GM23248 (cell line): ENCODE data around the gene A1BG. TPM values are rescaled to one million over a fixed set of nuclear protein-coding genes. Genes with fewer than 3 reads are reported as not detected.

Experiments used
- DNase-seq: peaks from one replicate; pipeline ENCODE4 v3.0.0-alpha.2; 2015
- H2AFZ ChIP-seq: fragments of 200-600 bp; sonication (generic); 2 replicates; pipeline ENCODE4 v1.6.1; 2016; ENCODE audit warnings: antibody characterized with exemption
- H3F3A ChIP-seq: fragments of 200-600 bp; sonication (generic); 2 replicates; pipeline ENCODE4 v1.6.1; 2016; ENCODE audit warnings: mild to moderate bottlenecking, antibody characterized with exemption, mixed run types; ENCODE audit not compliant: insufficient read depth
- H3K27ac ChIP-seq: fragments of 200-600 bp; sonication (generic); 2 replicates; pipeline ENCODE4 v1.5.1; 2016; ENCODE audit warnings: mild to moderate bottlenecking
- H3K27me3 ChIP-seq: fragments of 200-600 bp; sonication (generic); replicated peaks from 2 replicates; pipeline ENCODE4 v1.6.1; 2016; ENCODE audit warnings: mild to moderate bottlenecking; ENCODE audit not compliant: insufficient read depth
- H3K36me3 ChIP-seq: fragments of 200-600 bp; sonication (generic); 2 replicates; pipeline ENCODE4 v1.6.1; 2016; ENCODE audit warnings: low read depth, mild to moderate bottlenecking
- H3K4me1 ChIP-seq: fragments of 200-600 bp; sonication (generic); 2 replicates; pipeline ENCODE4 v1.6.1; 2016; ENCODE audit warnings: mild to moderate bottlenecking; ENCODE audit not compliant: insufficient read depth
- H3K4me2 ChIP-seq: fragments of 200-600 bp; sonication (generic); one replicate; pipeline ENCODE4 v1.6.1; 2016; ENCODE audit warnings: mild to moderate bottlenecking; ENCODE audit not compliant: unreplicated experiment
- H3K4me3 ChIP-seq: fragments of 200-600 bp; sonication (generic); 2 replicates; pipeline ENCODE4 v1.5.1; 2016; ENCODE audit warnings: mild to moderate bottlenecking
- H3K79me2 ChIP-seq: fragments of 200-600 bp; sonication (generic); 2 replicates; pipeline ENCODE4 v1.6.1; 2016; ENCODE audit warnings: mild to moderate bottlenecking; ENCODE audit not compliant: insufficient read depth
- H3K9ac ChIP-seq: fragments of 200-600 bp; sonication (generic); 2 replicates; pipeline ENCODE4 v1.6.1; 2016; ENCODE audit warnings: mild to moderate bottlenecking
- H3K9me2 ChIP-seq: fragments of 200-600 bp; sonication (generic); 2 replicates; pipeline ENCODE4 v1.6.1; 2016; ENCODE audit warnings: mixed run types, mild to moderate bottlenecking, moderate library complexity; ENCODE audit not compliant: insufficient read depth
- H3K9me3 ChIP-seq: fragments of 200-600 bp; sonication (generic); one replicate; pipeline ENCODE4 v1.6.1; 2017; ENCODE audit warnings: low read depth
- H4K20me1 ChIP-seq: fragments of 200-600 bp; sonication (generic); 2 replicates; pipeline ENCODE4 v1.6.0; 2016; ENCODE audit not compliant: insufficient read depth
- EZH2 ChIP-seq: fragments of 200-600 bp; sonication (generic); IDR thresholded peaks from 2 replicates; pipeline ENCODE4 v1.6.1; 2018; ENCODE audit warnings: antibody characterized with exemption, mild to moderate bottlenecking; ENCODE audit not compliant: insufficient read depth, poor library complexity, severe bottlenecking
- EZH2phosphoT487 ChIP-seq: fragments of 200-600 bp; sonication (generic); IDR thresholded peaks from 2 replicates; pipeline ENCODE4 v1.6.1; 2018; ENCODE audit warnings: antibody characterized with exemption, moderate library complexity, mild to moderate bottlenecking, low read depth; ENCODE audit not compliant: insufficient read depth
- WGBS, 2 experiments: methylation state at CpG; one replicate each; pipeline ENCODE4 v1.1.6; 2015 to 2017; ENCODE audit warnings: low lambda C conversion rate in 2 of 2, low coverage in 1 of 2; ENCODE audit errors: missing lambda C conversion rate in 2 of 2; 5-methylcytosine and 5-hydroxymethylcytosine counted together
- in situ Hi-C: fragments of 300-500 bp; cut with MboI; formaldehyde crosslinking; loops from 2 replicates; pipeline ENCODE4 v1.15.0; 2020
- polyA plus RNA-seq: library from polyadenylated mRNA; unstranded; fragments of >200 nt; fragmentation: Nextera tagmentation; extraction: Ambion mirVana; gene quantifications from 2 replicates; pipeline ENCODE4 v1.2.1, GENCODE V29; 2016
- total RNA-seq: library from RNA; depleted of rRNA; stranded (reverse); fragments of >200 nt; shearing (Covaris generic); gene quantifications from 2 replicates; pipeline ENCODE4 v1.2.3, GENCODE V29; 2014

Gene A1BG
- total and polyA plus RNA-seq, 2 experiments from 2014 or later, result 22.0 to 31.3 TPM

GRCh38 chr19:58325311-58326022 lies 27.8 kb downstream of the A1BG start:
- peak overlapping the region; percentile 97; the same call in 1 of the 2 replicates for H2AFZ ChIP-seq
- 69 to 71% methylated on average over 6 of the region's 6 CpGs for WGBS, 2 experiments
- peaks cover 11% of the 10 kb centered on the region; the same call in 1 of the 2 replicates for H3F3A ChIP-seq
- TF ChIP-seq EZH2 (no peak), EZH2phosphoT487 (no peak)
- H3K4me3 ChIP-seq, result peak overlapping the region; percentile 99
- H4K20me1 ChIP-seq, result no peaks in the 10 kb centered on the region
- H3K9me3 ChIP-seq, result no peaks in the 10 kb centered on the region
- peak overlapping the region; percentile 87 for H3K27ac ChIP-seq
- H3K9me2 ChIP-seq, result no peaks in the 10 kb centered on the region
- peak overlapping the region; percentile 90 for H3K4me2 ChIP-seq
- DNase-seq, result peak; percentile 65
- in situ Hi-C loops, result no loop called here
- H3K27me3 ChIP-seq, result no peaks in the 10 kb centered on the region
- 0 out of 2 replicates have a peak, but pooled peaks cover 3% of the 10 kb centered on the region for H3K36me3 ChIP-seq
- H3K4me1 ChIP-seq, result peaks cover 15% of the 10 kb centered on the region
- peak overlapping the region; percentile 93 for H3K9ac ChIP-seq
- H3K79me2 ChIP-seq, result peaks cover 55% of the 10 kb centered on the region

- Histone ChIP-seq H2AFZ (no peak overlapping the region), H3K4me1 (no peaks in the 10 kb centered on the region), H3K4me3 (no peak overlapping the region), H3K4me2 (no peak overlapping the region), H3K27me3 (no peaks in the 10 kb centered on the region), H4K20me1 (no peaks in the 10 kb centered on the region), H3K9me2 (no peaks in the 10 kb centered on the region), H3K79me2 (peaks cover 6% of the 10 kb centered on the region), H3F3A (peaks cover 13% of the 10 kb centered on the region; the same call in 1 of the 2 replicates), H3K27ac (no peak overlapping the region), H3K9me3 (no peaks in the 10 kb centered on the region), H3K9ac (no peak overlapping the region), H3K36me3 (0 out of 2 replicates have a peak, but pooled peaks cover 5% of the 10 kb centered on the region)
- no peak for DNase-seq
- in situ Hi-C loops, result no loop called here
- TF ChIP-seq EZH2, result no peak
- TF ChIP-seq EZH2phosphoT487, result no peak
- 73% methylated on average over 10 of the region's 10 CpGs for WGBS, 2 experiments
Observed at GRCh38 chr19:58319241-58319640, 34.1 kb downstream of the A1BG start.

GRCh38 chr19:58318297-58318696 lies 35.0 kb downstream of the A1BG start:
- 75 to 78% methylated on average over 4 of the region's 4 CpGs for WGBS, 2 experiments
- Histone ChIP-seq H3K9me2 (no peaks in the 10 kb centered on the region), H3K9ac (no peak overlapping the region), H3K4me1 (no peaks in the 10 kb centered on the region), H3K27ac (no peak overlapping the region), H3K9me3 (no peaks in the 10 kb centered on the region), H3F3A (peaks cover 13% of the 10 kb centered on the region; the same call in 1 of the 2 replicates), H3K36me3 (peaks cover 12% of the 10 kb centered on the region; the same call in 1 of the 2 replicates), H3K4me3 (no peak overlapping the region), H3K27me3 (no peaks in the 10 kb centered on the region), H4K20me1 (no peaks in the 10 kb centered on the region), H3K4me2 (no peak overlapping the region), H3K79me2 (peaks cover 1% of the 10 kb centered on the region), H2AFZ (no peak overlapping the region)
- in situ Hi-C loops, result no loop called here
- no peak for TF ChIP-seq EZH2phosphoT487
- DNase-seq, result no peak

GRCh38 chr19:58317476-58318072 lies 35.7 kb downstream of the A1BG start:
- Histone ChIP-seq H3K4me3 (no peak overlapping the region), H3K4me2 (no peak overlapping the region), H3K79me2 (no peaks in the 10 kb centered on the region; the same call in 1 of the 2 replicates), H3K9me3 (no peaks in the 10 kb centered on the region), H3K27me3 (no peaks in the 10 kb centered on the region), H2AFZ (no peak overlapping the region), H3K9me2 (no peaks in the 10 kb centered on the region), H3K36me3 (peaks cover 9% of the 10 kb centered on the region; the same call in 1 of the 2 replicates), H3F3A (peaks cover 13% of the 10 kb centered on the region; the same call in 1 of the 2 replicates), H3K9ac (no peak overlapping the region), H4K20me1 (no peaks in the 10 kb centered on the region), H3K27ac (no peak overlapping the region), H3K4me1 (no peaks in the 10 kb centered on the region)
- in situ Hi-C loops, result no loop called here
- no peak for TF ChIP-seq EZH2
- TF ChIP-seq EZH2phosphoT487, result no peak
- DNase-seq, result peak; percentile 74
- 63 to 70% methylated on average over 7 of the region's 7 CpGs for WGBS, 2 experiments
